HG02970 (cell line): ENCODE results near the gene ZNF888.
"Not testable (repeated sequence)": the region's sequence is repeated elsewhere in the genome, so short reads cannot be mapped to it uniquely, and the experiment has no call there.

ENCODE experiments used
- ATAC-seq: cut with Tn5 transposase; IDR thresholded peaks from one replicate; pipeline ENCODE4 v1.9.1; 2021; ENCODE audit warnings: mild to moderate bottlenecking, moderate library complexity, moderate number of reproducible peaks; ENCODE audit not compliant: unreplicated experiment, low FRiP score

ZNF888 gene

DNA sequence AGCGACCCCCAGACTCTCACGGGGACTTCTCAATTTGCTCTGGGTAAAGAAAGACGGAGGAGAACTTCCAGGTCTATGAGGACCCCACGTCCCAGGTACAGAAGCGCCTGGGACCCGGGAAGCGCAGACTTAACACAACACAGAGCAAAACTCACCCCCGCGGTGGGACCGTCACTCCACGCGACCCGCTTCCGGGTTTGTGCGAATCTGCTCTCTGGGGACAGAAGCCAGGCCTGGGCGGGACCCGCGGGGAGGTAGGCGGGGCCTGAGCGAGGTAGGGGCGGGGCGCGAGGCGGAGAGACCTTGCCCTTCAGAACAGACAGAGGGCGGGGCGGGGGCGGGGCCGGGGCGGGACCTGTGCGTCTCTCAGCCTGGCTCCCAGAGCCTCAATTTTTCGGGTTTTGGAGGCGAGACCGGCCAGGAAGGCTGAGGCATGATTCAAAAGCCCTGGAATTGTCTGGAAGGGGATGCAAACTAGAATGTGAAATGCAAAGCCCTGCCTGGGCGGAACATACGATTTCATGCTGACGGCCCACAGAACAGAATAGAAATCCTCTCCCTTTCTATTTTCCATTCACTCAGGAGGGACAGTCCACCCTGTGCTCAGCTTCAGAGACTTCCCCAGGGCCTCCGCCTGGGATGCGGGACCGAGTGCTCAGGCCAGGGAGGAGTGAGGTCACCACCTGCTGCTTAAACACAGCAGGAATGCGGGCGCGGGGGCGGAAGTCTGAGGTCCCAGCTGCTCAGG is 19.3 kb upstream of the ZNF888 start:
- ATAC-seq = peak; percentile 95

DNA sequence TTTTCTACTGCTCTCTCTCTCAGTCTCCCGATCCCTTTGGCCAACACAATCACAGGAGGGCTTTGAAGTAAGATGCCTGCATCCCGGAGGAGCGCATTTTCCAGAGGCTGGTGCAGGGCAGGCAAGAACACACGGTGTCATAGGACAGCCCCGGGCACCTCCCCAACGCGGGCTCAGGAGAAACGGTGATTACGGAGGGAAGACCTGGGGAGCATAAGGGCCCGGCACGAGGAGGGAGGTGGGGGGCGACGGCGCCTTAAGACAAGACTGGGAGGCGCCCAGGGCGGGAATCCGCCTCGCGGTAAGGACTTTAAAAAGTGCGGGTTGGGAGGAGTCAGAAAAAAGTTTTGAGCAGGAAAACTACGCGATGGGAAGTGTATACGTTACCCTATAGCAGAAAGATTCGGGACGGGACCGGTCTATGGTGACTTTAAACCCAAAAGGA is 18.7 kb upstream of the ZNF888 start:
- ATAC-seq = peak; percentile 27

DNA sequence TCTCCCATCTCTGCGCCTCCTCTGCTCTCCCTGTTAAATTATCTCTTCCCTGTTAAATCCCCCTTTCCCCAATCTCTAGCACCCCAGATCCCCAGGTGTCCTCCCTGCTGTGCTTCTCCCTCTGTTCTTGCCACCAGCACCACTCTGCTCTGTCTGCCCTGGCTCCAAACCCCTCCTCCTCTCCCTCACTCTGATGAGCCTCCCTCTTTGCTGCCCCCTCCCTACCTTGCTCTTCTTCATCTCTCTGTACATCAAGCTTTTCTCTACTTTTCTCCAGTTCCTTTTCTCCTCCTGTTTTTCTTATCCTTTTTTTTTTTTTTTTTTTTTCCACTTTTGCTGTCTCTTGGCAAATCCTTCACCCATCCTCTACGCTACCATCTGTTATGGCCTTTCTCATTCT is 18.3 kb upstream of the ZNF888 start:
- not testable (repeated sequence) for ATAC-seq

DNA sequence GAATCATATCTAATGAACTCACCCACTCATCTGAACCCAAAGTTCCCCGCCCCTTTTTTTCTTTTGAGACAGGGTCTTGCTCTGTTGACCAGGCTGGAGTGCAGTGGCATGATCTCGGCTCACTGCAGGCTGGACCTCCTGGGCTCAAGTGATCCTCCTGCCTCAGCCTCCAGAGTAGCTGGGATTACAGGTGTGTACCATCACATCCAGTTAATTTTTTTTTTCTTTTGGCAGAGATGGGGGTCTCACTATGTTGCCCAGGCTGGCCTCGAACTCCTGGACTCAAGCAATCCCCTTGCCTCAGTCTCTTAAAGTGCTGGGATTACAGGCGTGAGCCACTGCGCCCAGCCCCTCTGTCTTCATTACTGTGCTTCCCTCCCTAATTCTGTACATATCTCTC is 17.7 kb upstream of the ZNF888 start:
- not testable (repeated sequence) for ATAC-seq

DNA sequence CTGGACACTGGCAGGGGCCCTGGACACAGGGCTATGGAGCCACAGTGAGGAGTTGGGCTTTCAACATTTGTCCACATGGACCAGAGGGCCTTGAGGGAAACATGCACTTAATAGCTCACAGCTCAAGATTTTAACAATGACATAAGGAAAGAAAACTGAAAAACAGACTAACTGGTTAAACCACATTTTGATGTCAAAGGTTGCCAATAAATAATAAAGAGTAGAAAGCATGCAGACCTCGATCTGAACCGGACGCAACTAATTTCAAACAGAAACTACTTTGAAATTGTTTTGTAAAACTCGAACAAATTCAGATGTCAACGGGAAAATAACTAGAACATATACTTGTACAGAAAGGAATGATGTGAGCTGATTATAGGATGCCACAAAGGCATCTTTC is 15.5 kb upstream of the ZNF888 start:
- ATAC-seq = no peak

DNA sequence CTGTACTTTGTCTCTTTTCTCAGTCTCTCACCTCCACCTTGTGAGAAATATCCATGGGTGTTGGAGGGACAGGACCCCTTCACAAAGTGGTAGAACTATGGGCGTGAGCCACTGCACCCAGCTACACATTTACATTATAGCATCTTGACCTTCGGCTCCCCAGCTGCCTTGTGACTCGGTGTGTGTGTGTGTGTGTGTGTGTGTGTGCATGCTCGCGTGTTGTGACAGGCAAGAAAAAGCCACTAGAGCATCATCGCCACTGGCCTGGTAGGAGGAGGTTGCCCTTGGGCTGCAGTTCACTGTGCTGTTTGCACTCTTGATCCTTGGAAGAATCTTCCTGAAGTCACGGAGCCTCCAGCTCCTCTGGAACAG is 13.7 kb upstream of the ZNF888 start:
- ATAC-seq = no peak

DNA sequence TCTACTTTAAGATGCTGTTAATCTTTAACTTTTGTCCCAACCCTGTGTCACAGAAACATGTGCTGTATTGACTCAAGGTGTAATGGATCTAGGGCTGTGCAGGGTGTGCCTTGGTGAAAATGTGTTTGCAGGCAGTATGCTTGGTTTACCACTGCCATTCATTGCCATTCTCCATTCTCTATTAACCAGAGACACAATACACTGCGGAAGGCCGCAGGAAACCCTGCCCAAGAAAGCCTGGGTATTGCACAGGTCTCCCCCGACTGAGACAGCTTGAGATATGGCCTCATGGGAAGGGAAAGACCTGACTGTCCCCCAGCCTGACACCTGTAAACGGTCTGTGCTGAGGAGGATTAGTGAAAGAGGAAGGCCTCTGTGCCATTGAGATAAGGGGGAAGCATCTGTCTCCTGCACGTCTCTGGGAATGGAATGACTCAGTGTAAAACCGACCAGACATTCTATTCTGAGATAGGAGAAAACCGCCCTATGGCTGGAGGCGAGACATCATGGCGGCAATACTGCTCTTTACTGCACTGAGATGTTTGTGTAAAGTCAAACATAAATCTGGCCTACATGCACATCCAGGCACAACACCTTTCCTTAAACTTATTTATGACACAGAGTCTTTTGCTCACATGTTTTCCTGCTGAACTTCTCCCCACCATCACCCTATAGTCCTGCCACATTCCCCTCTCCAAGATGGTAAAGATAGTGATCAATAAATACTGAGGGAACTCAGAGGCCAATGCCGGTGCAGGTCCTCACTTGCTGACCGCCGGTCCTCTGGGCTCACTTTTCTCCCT is 13.1 kb upstream of the ZNF888 start:
- no peak for ATAC-seq

DNA sequence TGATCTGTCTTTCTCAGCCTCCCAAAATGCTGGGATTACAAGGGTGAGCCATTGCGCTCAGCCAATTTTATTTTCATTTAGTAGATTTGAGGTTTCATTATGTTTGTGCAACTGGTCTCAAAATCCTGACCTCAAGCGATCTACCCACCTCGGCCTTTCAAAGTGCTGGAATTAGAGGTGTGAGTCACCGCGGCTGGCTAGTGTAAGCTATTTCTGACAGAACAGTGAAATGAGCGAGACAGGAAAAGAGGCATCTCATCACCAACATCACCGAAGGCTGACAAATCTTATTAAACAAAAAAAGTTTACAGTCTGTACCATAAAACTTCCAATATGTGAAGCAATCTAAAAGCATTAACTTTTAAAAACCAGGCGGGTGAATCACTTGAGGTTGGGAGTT is 12.2 kb upstream of the ZNF888 start:
- no peak for ATAC-seq

DNA sequence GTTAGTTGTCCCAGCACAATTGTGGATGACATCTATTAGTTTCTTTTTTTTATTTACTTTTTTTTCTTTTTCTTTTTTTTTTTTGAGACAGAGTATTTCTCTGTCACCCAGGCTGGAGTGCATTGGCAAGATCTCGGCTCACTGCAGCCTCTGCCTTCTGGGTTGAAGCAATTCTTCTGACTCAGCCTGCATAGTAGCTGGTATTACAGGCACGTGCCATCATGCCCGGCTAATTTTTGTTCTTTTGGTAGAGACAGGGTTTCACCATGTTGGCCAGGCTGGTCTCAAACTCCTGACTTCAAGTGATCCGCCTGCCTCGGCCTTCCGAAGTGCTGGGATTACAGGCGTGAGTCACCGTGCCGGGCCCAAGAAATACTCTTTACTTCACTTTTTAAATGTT is 1.4 kb upstream of the ZNF888 start:
- not testable (repeated sequence) for ATAC-seq

DNA sequence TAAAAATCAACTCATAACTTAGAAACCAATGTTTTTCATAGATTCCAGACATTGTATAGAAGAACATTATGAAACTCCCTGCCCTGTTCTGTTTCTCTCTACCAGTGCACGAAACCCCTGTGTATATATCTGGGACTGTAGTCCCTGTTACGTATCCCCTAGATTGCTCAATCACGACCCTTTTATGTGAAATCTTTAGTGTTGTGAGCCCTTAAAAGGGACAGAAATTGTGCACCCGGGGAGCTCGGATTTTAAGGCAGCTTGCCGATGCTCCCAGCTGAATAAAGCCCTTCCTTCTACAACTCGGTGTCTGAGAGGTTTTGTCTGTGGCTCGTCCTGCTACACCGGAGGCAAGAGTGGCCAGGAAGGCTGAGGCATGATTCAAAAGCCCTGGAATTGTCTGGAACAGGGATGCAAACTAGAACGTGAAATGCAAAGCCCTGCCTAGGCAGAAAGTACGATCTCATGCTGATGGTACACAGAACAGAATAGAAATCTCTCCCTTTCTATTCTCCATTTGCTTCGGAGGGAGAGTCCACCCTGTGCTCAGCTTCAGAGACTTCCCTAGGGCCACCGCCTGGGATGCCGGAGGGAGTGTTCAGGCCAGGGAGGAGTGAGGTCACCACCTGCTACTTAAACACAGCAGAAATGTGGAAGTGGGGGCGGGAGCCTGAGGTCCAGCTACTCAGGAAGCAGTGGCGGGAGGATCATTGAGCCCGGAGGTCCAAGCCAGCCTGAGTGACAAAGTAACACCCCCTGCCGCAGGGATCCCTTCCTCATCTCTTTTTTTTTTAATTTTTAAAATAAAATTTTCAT is 758 bp upstream of the ZNF888 start:
- no peak for ATAC-seq

DNA sequence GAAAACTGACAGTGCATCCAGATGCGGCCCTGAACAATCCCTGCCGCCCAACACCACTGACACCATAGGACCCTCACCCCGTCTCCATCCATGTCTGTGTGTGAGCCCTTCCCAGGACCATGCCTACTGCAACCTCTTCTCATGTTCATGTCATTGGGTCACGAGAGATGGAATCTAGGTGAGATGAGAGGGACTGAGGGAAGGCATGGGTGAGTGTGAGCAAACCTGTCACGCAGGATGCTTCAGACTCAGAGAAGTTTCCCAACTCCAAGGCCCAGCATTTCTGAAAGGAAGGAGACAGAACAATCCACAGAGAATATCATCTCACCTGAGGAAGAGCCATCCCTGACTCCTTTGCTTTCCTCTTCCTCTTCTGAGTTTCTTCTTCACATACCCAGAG is 5.7 kb downstream of the ZNF888 start:
- ATAC-seq = no peak

DNA sequence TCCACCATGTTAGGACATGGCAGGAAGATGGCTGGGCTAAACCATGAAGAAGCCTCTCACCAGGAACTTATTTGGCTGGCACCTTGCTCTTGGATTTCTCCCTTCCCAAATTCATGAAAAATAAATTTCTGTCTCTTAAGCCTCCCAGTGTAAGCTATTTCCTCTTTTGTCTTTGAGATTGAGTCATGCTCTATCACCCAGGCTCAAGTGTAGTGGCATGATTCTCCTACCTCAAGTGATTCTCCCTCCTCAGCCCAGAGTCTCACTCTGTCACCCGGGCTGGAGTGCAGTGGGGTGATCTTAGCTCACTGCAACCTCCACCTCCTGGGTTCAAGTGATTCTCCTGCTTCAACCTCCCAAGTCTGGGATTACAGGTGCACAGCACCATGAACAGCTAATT is 12.6 kb downstream of the ZNF888 start:
- ATAC-seq = no peak

DNA sequence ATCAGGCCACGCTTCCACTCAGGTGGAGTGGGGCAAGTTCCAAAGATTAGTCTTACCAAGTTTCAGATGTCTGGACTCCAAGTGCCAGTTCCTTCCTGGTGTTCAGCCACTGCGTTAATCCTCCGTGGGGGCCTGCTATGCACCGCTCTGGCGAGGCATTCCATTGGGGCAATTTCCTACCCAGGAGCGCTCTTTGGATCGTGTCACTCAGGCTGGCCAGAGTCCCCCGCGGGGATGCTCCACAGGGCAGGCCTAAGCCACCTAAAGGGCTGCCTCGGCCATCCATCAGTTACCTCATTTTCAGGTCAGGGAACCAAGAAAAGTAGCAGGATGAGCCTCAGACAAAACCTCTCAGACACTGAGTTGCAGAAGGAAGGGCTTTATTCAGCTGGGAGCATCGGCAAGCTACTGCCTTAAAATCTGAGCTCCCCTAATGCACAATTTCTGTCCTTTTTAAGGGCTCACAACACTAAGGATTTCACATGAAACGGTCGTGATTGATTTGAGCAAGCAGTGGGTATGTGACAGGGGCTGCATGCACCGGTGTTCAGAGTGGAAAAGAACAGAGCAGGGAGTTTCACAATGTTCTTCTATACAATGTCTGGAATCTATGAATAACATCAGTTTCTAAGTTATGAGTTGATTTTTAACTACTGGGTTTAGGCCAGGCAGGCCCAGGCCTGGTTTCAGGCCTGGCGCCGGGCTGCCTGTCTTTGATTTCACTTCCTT is 19.0 kb downstream of the ZNF888 start:
- ATAC-seq = not testable (repeated sequence)

DNA sequence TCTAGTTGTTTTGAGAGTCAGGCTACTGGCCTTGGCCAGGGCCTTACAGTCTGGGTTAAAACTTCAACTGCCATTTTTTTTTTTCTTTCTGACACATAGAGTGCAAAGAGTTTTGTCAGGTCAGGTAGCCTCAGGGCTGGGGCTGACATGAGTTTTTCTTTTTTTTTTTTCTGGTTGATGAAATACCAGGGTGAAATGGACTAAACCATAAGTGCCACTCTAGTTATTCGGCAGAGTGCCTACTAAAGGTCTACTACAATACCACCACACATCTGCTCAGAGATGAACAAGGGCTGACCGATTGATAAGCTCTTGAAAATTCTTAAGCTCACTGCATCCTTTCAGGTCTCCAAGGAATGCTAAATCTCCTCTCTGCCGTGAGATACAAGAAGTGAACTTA is 21.4 kb downstream of the ZNF888 start:
- ATAC-seq = no peak

DNA sequence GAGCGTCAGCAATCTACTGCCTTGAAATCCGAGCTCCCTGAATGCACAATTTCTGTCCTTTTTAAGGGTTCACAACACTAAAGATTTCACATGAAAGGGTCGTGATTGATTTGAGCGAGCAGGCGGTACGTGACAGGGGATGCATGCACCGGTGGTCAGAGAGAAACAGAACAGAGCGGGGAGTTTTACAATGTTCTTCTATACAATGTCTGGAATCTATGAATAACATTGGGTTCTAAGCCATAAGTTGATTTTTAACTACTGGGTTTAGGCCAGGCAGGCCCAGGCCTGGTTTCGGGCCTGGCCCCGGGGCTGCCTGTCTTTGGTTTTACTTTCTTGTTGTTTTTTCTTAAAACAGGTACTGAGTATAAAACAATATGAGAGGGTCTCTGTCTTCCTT is 24.6 kb downstream of the ZNF888 start:
- ATAC-seq = not testable (repeated sequence)

DNA sequence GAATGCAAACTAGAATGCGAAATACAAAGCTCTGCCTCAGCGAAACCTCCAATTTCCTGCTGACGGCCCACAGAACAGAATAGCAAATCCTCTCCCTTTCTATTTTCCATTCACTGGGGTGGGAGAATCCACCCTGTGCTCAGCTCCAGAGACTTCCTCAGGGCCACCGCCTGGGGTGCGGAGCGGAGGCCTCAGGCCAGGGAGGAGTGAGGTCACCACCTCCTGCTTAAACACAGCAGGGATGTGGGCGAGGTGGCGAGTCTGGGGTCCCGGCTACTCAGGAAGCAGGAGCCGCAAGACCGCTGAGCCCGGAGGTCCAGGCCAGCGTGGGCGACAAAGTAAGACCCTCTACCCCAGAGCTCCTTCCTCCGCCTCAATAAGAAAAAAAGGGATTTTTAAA is 25.1 kb downstream of the ZNF888 start:
- ATAC-seq = no peak

DNA sequence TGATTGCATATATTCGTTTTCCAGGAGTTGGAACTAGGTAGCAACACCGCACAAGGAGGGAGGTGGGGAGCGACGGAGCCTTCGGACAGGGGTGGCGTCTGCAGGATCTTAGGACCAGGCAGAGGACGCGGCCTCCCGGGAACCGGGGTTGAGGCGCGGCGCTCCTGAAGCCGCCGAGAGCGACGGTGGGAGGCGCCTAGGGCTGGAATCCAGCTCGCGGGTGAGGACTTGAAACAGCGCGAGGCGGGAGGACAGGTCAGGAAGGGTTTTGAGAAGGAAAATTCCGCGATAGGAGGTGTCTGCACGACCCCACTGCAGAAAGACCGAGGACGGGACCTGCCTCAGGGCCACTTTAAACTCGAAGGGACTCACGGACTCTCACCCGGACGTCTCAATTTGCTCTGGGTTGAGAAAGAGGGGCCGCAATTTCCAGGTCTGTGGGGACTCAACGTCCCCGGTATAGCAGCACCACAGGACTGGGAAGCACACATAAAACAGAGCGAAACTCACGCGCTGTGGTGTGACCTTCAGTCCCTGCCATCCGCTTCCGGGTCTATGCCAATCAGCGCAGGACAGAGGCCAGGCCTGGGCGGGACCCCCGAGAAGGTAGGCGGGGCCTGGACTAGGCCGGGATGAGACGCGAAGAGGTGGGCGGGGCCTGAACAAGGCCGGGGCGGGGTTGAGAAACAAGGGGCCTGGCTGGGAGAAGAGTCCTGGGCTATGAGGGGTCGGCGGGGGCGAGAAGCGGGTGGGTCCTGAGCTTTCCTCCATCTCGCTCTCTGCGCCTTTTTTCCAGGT is 25.9 kb downstream of the ZNF888 start, which contains the start of gene ZNF320:
TSS of gene ZNF320 (minus strand) at position 498 of the 798 bp plus-strand sequence. CDS start 7,380 bp downstream, outside the sequence.
- ATAC-seq = peak; percentile 83

DNA sequence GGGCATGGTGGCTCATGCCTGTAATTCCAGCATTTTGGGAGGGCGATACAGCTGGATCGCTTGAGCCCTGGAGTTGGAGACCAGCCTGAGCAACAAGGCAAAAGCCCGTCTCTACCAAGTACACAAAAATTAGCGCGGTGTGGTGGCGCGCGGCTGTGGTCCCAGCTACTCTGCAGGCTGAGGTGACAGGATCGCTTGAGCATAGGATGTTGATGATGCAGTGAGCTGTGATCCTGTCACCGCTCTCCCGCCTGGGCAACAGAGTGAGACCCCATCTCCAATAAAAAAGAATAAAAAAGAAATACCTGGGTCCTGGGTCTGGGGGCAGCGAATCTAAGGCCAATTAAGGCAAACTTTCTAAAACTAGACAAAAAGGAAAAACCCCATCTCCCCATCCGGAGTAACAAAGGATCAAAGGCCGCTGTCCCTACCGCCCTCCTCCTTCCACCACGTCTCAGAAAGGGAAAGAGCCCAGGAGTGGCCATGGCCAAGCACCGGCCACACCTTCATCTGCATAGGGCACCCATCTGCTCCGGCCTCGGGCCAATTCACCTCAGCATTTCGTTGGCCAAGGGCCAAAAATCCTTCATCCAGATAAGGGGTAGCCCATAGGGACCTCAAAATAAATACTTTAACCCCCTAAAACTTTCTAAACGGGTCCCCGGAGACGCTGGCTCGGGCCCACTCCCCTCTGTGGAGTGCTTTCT is 26.6 kb downstream of the ZNF888 start:
- no peak for ATAC-seq

DNA sequence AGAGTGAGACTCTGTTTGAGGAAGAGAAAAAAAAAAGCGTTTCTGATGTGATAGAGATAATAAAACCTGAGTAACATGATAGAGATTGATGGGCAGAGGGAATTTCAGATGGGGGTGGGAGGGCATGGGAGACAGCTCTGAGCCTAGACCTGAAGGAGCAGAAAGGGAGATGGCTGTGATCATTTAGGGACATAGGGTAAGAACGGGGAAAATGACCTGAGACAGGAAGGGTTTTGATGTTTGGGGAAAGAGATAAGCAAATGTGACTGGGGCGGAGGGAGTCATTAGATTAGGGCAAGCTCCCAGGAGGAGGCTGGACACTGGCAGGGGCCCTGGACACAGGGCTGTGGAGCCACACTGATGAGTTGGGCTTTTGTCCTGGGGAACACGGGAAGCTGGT is 31.9 kb downstream of the ZNF888 start:
- no peak for ATAC-seq
